Vagina (tissue), 2 donors: Measurements from ENCODE around the gene SLAMF9. TPM values are rescaled to one million over a fixed set of nuclear protein-coding genes. Genes with fewer than 3 reads are reported as not detected.

Source experiments
- DNase-seq, 2 donors: peaks; one replicate each; pipeline ENCODE4 v3.0.0-alpha.2; 2017; ENCODE audit errors: extremely low spot score in 2 of 2
- H3K27ac ChIP-seq: fragments of 200-600 bp; sonication (generic); one replicate; pipeline ENCODE4 v1.5.1; 2019
- H3K27me3 ChIP-seq: fragments of 200-600 bp; sonication (generic); one replicate; pipeline ENCODE4 v1.5.1; 2019
- H3K36me3 ChIP-seq, 2 donors: fragments of 200-600 bp; sonication (generic); one replicate each; pipeline ENCODE4 v1.5.1; 2017 to 2019
- H3K4me1 ChIP-seq: fragments of 200-600 bp; sonication (generic); one replicate; pipeline ENCODE4 v1.5.1; 2019
- H3K4me3 ChIP-seq, 2 donors: fragments of 200-600 bp; sonication (generic); 1 replicate in 1 of 2; 2 replicates in 1 of 2; pipeline ENCODE4 v1.5.1; 2016 to 2019
- H3K9me3 ChIP-seq: fragments of 200-600 bp; sonication (generic); one replicate; pipeline ENCODE4 v1.5.1; 2019
- POLR2A ChIP-seq, 2 donors: fragments of 450-650 bp; IDR thresholded peaks; one replicate each; pipeline ENCODE4 v1.6.1; 2017; ENCODE audit warnings: antibody characterized with exemption in 2 of 2, mild to moderate bottlenecking in 2 of 2, moderate library complexity in 2 of 2
- POLR2AphosphoS5 ChIP-seq, 2 donors: sonication (generic); formaldehyde crosslinking; IDR thresholded peaks; one replicate each; pipeline ENCODE4 v1.9.0; 2017; ENCODE audit warnings: antibody characterized with exemption in 2 of 2, mild to moderate bottlenecking in 2 of 2, low read depth in 1 of 2; ENCODE audit not compliant: insufficient read depth in 1 of 2
- intact Hi-C: fragments of 100-400 bp; cut with DNase I; formaldehyde crosslinking; loops from one replicate; pipeline ENCODE4 v1.15.1; 2023
- total RNA-seq: library from RNA; depleted of rRNA; stranded (reverse); fragments of >200 nt; gene quantifications from one replicate; pipeline ENCODE4 v1.2.3, GENCODE V29; 2016
- TF ChIP-seq, protein P1 (sequence below), 3 experiments: fragments of 450-650 bp in 2 of 3; fragments of 200-600 bp in 1 of 3; sonication (generic) in 1 of 3; IDR thresholded peaks; one replicate each; pipeline ENCODE4 v1.5.1; 2017 to 2019; ENCODE audit warnings: antibody characterized with exemption in 3 of 3, mild to moderate bottlenecking in 2 of 3, moderate library complexity in 2 of 3

SLAMF9 gene
- total RNA-seq, 1 donor from 2014 or later, result not detected

DNA sequence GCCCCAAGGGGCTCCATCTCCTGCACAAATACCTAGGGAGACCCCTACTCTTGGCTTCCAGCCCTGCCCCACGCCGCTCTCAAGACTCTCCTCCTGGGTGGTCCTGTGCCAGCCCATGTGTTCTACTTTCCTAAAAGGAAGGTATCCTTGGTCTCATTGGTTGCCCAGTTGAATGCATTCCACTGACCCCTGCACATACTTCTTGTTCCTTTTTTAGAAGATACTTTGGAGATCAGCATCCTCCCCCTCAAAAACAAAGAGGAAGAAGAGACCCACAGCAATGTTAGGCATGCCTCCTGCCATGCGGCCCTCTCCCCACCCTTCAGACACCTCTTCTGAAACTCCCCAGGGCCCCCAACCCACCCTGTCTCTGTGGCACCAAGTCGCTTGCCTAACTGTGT lies 4.1 kb downstream of the SLAMF9 start:
- H3K27me3 ChIP-seq, result no peaks in the 10 kb centered on the region
- no peak overlapping the region for H3K4me3 ChIP-seq
- H3K4me1 ChIP-seq, result peaks cover 20% of the 10 kb centered on the region
- DNase-seq, result no peak
- intact Hi-C loops, result loop anchor here (10.0 kb wide), 1 partner anchor 155 kb away; no protein-coding TSS in a partner anchor
- no peak overlapping the region for H3K27ac ChIP-seq
- TF ChIP-seq POLR2AphosphoS5 (IDR thresholded peaks at IDR 0.05; ENCODE audit: insufficient read depth in 1 of 2, low read depth in 1 of 2) (no peak), POLR2A (IDR thresholded peaks at IDR 0.05) (no peak)
- TF ChIP-seq, protein P1, sequence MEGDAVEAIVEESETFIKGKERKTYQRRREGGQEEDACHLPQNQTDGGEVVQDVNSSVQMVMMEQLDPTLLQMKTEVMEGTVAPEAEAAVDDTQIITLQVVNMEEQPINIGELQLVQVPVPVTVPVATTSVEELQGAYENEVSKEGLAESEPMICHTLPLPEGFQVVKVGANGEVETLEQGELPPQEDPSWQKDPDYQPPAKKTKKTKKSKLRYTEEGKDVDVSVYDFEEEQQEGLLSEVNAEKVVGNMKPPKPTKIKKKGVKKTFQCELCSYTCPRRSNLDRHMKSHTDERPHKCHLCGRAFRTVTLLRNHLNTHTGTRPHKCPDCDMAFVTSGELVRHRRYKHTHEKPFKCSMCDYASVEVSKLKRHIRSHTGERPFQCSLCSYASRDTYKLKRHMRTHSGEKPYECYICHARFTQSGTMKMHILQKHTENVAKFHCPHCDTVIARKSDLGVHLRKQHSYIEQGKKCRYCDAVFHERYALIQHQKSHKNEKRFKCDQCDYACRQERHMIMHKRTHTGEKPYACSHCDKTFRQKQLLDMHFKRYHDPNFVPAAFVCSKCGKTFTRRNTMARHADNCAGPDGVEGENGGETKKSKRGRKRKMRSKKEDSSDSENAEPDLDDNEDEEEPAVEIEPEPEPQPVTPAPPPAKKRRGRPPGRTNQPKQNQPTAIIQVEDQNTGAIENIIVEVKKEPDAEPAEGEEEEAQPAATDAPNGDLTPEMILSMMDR (IDR thresholded peaks at IDR 0.05), result no peak
- H3K9me3 ChIP-seq, result no peaks in the 10 kb centered on the region
- H3K36me3 ChIP-seq, result no peaks in the 10 kb centered on the region

GRCh38 chr1:159949123-159949522 lies 4.9 kb downstream of the SLAMF9 start:
- intact Hi-C loops, result loop anchor here (10.0 kb wide), 1 partner anchor 154 kb away; no protein-coding TSS in a partner anchor

GRCh38 chr1:159947942-159948341 lies 6.1 kb downstream of the SLAMF9 start:
- no peak for DNase-seq
- peaks cover 31% of the 10 kb centered on the region for H3K4me1 ChIP-seq
- H3K27ac ChIP-seq, result no peak overlapping the region
- no peaks in the 10 kb centered on the region for H3K27me3 ChIP-seq
- no peaks in the 10 kb centered on the region for H3K36me3 ChIP-seq
- intact Hi-C loops, result loop anchor here (10.0 kb wide), 1 partner anchor 153 kb away; no protein-coding TSS in a partner anchor
- TF ChIP-seq POLR2AphosphoS5 (IDR thresholded peaks at IDR 0.05; ENCODE audit: insufficient read depth in 1 of 2, low read depth in 1 of 2) (no peak), POLR2A (IDR thresholded peaks at IDR 0.05) (no peak)
- TF ChIP-seq, protein P1 (IDR thresholded peaks at IDR 0.05), result no peak
- H3K4me3 ChIP-seq, result no peak overlapping the region
- no peaks in the 10 kb centered on the region for H3K9me3 ChIP-seq

More at GRCh38 chr1:159949123-159949522, 4.9 kb downstream of the SLAMF9 start:
- Histone ChIP-seq H3K27ac (no peak overlapping the region), H3K9me3 (no peaks in the 10 kb centered on the region), H3K4me1 (peaks cover 20% of the 10 kb centered on the region), H3K27me3 (no peaks in the 10 kb centered on the region), H3K4me3 (no peak overlapping the region), H3K36me3 (no peaks in the 10 kb centered on the region)
- DNase-seq, result no peak
- no peak for TF ChIP-seq POLR2A (IDR thresholded peaks at IDR 0.05)
- TF ChIP-seq POLR2AphosphoS5 (IDR thresholded peaks at IDR 0.05; ENCODE audit: insufficient read depth in 1 of 2, low read depth in 1 of 2), result no peak
- TF ChIP-seq, protein P1 (IDR thresholded peaks at IDR 0.05), result no peak

DNA sequence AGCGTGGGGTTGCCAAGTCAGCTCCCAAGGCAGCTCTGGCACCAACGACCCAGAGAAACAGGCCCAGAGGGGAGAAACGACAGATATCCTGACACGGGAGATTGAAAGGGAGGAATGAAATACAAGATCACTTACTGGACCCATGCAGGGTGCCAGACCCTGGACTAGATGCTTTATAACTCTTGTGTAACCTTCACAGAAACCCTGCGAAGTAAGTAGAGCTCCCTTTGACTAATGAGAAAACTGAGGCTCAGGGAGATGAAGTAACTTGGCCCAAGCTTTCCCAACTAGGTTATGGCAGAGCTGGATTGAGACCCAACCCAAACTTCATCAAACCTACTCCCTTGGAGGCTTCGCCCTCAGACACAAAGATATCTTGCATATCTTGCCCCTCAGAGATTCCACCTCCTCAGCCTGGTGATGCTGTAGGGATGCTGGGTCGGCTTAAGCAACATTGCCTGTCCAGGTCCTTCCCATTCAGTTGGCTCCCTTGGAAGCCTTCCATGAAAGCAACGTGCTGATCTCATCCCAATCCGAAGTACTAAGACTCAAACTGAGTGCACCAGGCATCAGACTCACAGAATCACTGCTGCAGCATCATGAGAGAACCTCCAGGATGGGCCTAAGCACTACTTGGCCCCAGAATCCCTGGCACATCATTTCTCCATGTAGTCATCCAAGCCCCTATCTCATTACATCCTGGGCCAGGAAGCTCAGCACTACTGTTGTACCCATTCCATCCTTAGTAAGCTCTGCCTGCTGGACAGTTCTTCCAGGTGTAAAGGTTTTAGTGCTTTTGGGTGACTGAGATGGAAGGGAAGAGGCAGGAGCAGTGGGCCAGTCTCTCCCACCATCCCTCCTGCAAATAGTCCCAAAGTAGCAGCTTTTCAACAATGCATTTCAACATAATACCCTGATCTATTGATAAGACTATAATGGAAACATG lies 7.5 kb downstream of the SLAMF9 start:
- Histone ChIP-seq H3K27ac (no peak overlapping the region), H3K4me3 (peak overlapping the region; percentile 38 to 56), H3K36me3 (no peaks in the 10 kb centered on the region), H3K4me1 (peaks cover 36% of the 10 kb centered on the region), H3K27me3 (no peaks in the 10 kb centered on the region), H3K9me3 (no peaks in the 10 kb centered on the region)
- TF ChIP-seq, protein P1 (IDR thresholded peaks at IDR 0.05), result no peak
- TF ChIP-seq POLR2AphosphoS5 (IDR thresholded peaks at IDR 0.05; ENCODE audit: insufficient read depth in 1 of 2, low read depth in 1 of 2) (no peak), POLR2A (IDR thresholded peaks at IDR 0.05) (no peak)
- DNase-seq, result no peak
- intact Hi-C loops, result loop anchor here (10.0 kb wide), 1 partner anchor 152 kb away; no protein-coding TSS in a partner anchor
